ENCODE data around the gene TNFSF8.
A peak's percentile ranks its signal among the peaks of the same experiment; 100 is the strongest.

The TNFSF8 gene, protein sequence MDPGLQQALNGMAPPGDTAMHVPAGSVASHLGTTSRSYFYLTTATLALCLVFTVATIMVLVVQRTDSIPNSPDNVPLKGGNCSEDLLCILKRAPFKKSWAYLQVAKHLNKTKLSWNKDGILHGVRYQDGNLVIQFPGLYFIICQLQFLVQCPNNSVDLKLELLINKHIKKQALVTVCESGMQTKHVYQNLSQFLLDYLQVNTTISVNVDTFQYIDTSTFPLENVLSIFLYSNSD

DNA sequence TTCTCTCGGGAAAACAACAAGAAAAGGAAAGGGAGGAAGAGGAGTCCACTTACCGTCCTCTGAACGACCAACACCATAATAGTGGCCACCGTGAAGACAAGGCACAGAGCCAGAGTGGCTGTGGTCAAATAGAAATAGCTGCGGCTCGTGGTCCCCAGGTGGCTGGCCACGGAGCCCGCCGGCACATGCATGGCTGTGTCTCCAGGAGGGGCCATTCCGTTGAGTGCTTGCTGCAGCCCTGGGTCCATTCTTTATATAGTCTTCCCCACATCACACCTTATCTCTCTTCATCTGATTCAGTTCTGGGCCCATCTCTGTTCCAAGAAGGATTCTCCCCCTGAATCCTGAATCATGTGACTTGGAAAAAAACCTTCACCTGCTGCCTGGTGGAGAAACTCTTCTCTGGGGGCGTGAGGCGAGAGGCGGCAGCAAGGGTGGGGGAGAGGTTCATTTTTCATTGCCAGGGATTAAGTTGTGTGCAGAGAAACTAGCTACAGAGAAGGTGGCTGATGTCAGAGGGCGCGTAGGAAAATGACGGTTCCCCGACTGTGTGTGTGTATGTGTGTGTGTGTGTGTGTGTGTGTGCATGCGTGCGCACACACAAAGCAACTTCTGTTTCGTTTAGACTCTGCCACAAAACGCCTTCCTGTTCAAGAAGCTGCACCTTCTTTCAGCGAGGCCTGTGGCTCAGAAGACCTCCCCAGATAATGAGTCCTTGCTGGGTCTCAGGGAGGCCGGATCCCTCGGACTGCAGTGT, at the start of gene TNFSF8:
TSS of gene TNFSF8 (minus strand) at position 536 of the 757 bp plus-strand sequence. CDS start at position 248, 288 bp downstream.
- DNase-seq = peak; percentile 81 to 85

DNA sequence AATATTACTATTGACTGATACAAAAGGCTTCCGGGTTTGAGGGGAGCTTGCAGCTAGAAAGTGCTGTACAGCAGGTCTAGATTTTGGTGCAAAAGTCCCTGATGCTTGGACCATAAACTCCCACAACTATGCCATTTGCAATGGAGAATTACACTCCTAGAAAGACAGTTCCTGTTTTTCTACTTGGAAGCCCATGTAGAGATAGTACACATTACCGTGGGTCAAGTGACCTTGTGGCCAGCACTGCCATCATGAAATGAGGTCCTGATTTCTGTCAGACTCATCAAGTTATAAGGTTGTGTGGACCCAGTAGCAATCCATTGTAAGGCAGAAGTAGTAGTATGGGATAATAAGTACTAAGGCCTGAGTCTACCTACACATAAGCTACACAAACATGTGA, 42.8 kb upstream of the TNFSF8 start:
- no peak for DNase-seq

DNA sequence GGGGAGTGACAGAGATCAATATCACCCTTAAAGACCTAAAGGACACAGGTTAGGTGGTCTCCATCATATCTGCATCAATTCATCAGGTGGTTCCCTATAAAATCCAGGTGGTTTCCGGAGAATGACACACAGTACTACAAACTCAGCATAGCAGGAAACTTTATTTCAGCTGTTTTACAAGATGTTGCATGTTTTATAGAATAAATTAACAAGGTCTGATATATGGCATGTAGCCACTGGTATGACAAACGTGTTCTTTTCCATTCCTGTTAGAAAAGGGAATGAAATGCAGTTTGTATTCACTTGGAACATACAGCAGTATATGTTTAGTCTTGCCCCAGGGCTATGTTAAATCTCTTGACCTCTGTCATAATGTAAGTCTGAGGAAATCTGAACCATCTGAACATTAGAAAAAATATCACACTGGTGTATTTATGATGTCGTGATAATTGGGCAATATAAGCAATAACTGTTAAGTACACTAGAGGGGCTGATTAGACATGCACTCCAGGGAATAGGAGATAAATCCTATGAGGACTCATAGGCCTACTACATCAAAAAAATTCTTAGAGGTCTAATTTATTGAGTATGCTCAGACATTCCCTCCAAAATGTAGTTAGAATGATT, 42.2 kb upstream of the TNFSF8 start:
- DNase-seq = no peak

DNA sequence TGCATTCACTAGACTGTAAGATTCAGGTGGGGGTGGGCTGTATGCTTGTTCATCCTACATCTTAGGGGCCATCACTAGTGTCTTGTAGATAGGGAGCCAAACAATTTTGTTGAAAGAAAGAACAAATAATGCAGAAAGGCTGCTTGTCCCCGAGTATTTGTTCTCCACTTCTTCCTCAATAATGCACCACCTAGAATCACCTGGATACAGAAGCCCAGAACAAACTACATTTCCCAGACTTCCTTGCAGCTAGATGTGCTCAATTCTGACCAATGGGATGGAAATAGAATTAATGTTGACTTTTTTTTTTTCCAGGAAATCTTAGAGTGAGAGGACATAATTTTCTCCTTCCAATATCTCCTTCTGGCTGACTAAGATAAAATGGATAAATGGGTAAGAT, 38.9 kb upstream of the TNFSF8 start:
- DNase-seq = no peak

DNA sequence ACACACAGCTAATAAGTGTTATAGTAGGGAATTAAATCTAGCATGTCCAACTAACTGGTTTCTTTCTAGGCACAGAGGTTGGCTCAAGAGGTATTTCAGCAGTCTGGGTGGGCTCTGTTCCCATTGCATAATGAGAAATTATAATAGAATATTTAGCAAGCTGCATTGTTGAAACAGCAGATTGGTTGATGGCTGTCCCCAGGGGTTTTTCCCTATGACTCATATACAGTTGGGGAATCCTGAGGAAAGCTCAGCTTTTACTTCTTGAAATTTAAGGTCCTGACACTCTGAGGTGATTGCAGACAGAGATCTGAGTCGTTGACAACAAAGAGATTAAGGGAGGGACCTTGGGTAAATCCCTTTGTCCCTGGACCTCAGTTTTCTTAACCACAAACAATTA, 38.3 kb upstream of the TNFSF8 start:
- no peak for DNase-seq

DNA sequence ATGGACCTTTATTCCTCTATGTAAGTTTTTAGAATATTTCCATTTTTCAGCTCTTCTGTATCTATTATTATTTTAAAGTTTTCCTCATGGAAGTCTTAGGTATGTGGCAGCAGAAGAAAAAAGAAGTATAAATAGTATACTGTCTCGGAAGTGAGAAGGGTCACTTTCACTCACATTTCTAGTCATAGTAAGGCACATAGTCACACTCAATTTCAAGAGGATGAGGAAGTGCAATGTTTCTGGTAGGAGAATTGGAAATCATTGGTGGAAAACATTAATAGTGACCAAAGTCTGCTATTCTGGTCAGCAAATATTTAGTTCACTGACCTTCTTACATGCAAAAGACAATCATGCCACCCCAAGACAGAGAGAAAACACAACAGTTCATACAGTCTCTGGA, 35.2 kb upstream of the TNFSF8 start:
- no peak for DNase-seq

DNA sequence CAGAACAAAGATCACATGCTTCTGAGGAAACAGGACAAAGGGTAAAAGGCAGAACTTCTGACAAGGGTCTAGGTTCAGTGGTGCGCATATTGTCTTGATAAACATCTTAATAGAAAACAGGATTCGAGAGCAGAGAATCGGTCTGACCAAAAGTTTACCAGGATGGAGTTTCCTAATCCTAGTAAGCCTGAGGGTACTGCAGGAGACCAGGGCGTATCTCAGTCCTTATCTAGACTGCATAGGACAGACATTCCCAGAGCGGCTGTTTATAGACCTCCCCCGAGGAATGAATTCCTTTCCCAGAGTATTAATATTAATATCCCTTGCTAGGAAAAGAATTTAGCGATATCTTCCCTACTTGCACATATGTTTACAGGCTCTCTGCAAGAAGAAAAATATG, 32.4 kb upstream of the TNFSF8 start:
- no peak for DNase-seq

DNA sequence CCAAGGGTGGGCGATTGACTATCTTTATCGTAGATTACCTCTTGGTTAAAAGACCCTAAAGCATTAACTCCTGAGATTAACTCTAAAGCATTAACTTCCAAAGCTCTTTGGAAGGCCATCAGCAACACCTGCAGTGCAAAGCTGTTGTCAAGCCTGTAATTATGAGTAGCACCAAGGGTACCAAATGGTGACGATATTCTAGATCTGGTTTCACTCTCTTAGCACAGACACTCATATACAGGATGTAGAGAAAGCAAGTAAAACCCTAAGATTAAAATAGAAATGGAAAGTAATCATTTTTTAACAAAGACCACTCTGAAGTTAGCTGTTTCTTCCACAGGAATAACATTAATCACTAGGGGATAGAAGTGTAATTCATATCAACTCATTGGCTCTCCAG, 29.9 kb upstream of the TNFSF8 start:
- no peak for DNase-seq

DNA sequence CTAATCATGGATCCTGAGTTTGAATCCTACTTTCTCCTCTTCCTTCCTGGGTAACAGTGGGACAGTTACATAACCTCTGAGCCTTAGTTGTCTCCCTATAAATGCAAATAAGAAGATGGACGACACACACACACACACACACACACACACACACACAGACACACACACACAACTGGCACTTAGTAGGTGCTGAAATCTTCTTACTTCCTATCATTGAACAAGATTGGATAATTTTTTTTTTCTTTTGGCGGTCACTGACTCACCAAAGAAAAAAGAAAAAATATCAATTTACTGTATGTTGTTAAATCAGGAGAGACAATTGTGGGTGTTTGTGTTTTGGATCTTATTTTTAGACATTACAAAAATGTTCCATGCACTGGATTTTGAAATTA, 28.4 kb upstream of the TNFSF8 start:
- no peak for DNase-seq

DNA sequence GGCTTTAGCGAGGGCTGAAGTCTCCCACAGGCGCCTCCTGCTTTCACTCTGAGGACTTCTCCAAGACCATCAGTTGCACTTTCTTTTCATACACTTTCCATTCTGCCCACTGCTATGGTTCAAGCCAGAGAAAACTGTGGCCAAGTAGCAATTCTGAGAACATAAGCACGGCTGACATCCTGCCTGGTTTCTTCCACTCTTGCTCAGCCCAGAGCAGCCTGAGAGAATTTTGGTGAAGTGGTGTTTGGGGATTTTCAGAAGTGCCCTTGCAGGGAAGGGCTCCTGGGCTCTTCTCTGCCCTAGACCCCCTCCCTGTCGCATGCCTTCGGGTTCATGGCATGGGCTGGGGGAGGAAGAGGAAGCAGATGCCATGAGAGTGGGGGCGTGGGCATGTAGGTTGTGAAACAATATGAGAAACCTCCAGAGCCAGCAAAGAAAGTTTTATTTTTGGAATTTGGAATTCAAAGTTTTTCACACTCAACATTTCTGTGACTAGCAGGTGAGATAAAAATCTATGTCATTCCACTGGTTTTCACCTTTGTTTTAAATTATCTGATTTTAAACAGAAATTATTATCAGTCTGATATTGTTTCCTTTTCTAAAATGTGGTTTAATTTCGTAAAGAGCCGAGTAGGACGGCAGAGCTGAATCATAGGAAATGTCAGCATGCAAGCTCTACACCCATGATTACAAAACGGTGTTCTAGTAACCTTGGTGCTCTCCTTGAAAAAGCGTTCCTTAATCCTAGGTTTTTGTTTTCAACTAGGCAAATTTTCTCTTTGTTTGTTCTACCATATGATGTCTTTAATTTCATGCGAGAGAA, 27.8 kb upstream of the TNFSF8 start:
- DNase-seq = peak; percentile 67 to 72

DNA sequence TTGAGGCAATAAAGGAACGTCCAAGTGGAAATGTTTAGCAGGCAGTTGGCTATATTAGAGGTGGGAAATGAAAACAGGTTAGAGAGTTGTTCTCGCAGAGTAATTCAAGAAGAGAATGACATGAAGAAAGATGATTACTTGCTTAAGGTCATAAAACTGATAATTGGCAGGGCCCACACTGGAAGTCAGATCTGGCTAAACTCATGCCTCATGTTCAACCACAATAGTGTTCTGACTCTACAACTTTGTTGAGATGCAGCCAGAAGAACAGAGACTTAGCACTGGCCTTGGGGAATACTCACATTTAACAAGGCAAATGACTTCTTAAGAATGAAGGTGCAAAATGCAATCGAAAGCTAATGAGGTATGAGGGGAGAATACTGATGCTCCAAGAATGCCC, 27.2 kb upstream of the TNFSF8 start:
- no peak for DNase-seq

DNA sequence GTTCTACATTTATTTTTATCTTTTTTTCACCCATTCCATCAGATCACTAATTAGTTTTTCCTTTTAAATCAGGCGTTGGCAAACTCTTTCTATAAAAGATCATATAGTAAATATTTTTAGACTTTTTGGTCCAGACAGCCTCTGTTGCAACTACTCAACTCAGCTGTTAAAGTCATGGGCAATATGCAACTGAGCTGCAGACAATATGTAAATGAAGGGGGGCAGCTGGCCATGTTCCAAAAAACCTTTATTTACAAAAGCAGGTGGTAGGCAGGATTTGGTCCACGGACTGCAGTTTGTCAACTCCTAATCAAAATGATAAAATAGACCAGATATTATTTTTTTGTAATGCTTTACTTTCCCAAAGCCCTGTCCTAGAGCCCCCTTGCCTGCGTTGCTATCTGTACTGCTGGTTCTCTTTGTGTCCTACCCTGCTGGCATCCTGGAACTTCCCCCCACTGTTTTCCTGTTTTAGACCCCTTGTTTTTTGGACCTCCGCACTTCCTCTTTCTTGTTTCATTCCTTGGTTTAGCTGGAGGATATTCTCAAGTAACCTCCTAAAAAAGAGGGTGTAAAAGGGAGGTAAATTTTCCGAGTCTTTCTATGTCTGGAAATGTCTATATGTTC, 24.7 kb upstream of the TNFSF8 start:
- DNase-seq = no peak

DNA sequence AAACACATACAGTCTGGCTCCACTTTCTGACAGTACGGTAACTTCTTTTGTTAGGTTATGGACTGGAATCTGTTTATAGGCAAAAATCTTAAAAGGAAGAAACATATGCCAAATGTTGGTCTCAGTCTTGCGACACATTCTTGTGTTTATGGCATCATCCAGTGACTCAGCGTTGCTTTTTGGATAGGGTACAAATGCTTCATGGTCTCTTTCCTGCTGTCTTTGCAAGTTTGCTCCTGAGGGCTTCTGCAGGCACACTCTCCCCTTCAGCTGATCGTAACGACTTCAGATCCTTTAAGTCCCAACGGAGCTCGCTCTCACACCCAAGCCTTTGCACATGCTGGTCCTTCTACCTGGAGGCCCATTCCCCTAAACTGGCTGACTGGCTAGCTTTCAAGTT, 23.6 kb upstream of the TNFSF8 start:
- peak in 1 of 2 experiments; percentile 35 for DNase-seq

DNA sequence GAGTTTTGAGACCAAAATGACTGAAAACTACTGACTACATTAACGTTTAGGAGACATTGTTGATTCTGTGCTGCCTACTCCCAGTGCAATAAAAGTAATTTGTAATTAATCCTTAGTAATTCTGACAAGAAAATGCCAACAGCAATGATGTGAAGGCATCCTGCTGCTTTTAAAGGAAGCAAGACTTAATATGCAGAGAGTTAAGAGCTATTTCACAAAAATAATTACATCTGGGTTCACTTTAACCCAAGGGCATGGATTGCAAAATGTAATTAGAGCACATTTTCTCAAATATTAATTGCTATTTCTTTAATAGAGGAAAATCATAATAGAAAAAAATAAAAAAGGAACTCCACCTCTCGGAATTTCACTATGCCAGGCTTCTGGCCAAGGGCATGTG, 22.7 kb upstream of the TNFSF8 start:
- no peak for DNase-seq

DNA sequence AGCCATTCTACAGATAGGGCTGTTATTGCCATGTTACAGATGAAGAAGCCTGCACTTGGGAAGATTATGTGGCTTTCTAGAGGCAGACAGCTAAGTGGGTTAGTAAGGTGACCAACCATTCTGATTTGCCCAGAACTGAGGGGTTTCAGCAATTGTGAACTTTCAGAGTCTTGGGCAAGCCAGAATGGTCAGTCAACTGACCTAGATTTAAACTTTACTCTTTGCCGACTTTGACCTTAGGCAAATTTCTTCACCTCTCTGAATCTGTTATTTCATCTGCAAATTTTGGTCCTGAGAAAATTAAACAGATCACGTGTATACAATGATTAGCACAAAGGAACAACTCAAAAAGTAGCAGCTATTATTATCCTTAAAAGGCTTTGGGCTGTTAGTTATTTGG, 20.4 kb upstream of the TNFSF8 start:
- no peak for DNase-seq

DNA sequence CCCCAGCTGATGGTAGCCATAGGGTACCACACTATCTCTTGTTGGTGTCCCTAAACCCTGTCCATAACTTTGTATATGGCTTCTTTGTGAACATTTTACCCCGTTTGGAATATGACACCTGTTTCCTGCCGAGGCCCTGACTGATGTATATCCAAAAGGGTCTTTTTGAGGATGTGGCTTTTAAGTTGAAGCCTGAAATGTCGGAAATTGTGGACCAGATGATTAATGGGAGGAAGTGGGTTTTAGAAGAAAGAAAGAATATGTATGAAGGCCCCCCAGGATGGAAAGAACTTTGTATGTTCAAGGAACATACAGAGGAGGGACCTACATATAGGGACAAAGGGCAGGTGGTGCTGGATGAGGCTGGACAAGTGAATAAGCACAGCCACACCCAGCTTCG, 16.7 kb upstream of the TNFSF8 start:
- DNase-seq = no peak

DNA sequence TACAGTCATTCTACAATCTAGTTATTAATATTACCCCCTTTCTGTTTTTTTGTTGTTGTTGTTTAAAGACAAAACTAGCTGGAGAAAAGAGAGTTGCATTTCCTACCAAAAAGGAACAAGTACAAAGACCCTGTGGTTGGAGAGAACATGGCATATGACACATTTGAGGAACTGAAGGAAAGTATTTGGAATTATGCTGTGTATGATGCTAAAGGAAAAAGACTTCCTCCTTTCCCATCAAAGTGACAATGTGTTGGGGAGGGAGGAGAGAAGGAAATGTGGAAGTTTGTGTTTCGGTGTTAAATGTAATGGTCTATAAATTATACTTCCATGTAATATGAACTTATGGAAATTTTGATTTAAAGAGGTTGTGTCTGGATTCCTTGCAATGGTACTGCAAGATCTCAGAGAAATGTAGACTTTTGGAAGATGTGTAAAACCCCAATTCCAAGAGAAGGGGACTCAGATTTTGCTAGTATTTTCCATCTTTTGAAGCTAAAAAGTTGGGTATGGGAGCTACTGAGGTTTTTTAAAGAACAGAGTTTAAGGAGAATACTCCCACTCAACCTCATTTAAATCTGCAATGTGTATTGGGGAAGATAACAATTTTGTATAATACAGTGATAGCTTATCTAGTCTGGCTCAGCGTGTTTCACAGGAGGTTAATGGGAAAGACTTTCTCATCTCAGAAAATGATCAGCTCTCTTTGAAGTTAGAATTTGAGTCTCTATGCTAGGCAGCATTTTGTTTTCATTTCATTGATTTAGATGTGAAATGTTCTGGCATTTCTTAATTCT, 15.4 kb upstream of the TNFSF8 start:
- DNase-seq = no peak

DNA sequence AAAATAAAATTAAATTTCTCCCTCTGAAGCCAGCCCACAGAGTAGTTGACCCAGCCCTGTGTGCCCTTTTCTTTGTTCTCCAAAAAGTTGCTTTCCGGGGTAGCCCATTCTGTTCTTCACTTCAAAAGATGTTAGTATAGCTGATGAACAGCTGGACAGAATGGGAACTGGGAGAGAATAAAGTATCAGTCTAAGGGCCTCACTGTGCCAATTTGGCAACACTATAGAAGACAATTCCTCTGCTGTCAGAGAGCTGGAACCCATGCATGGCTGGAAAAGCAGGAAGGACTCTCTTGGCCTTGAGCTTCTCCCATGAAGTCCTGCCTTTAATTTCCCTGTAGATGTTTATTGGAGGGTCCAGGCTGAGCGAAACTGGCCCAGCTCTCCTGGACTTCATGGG, 11.0 kb upstream of the TNFSF8 start:
- no peak for DNase-seq

DNA sequence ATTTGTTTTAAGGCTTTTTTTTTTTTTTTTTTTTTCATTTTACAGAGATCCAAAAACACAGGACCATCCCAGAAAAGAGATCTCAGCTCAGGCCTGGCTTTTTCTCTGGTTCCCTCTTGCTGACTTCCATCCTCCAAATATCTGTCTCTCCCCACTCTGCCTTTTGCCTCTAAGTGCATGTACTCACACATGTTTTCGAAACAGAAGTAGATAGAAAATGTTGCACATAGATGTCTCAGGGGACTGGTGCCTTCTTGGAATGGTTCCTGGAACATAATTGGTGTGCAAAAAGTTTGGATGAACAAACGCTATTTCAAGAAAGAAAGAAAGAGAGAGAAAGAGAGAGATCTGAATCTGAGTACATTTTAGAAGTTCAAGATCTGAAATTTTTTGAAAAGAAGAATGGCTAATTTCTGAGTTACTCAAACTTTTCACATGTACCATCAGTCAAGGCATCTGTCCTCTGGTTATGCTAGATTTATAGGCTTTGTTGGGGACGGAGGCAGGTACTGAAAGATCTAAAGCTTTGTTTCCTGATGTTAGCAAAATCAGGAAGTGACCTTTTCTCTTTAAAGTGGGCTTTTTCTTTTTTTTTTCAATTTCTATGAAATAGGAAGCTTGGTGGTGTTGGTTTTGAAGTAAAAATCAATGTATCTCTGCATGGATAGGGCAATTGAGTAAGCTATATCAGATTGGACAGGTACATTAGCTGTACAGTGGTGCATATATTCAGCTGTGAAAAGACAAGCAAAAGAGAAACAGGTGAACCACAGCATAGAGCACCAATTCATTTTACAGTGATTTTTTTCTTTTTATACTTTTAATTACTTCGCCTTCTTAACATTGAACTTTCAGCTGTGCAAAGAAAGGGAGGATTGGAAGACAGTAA, 8.5 kb upstream of the TNFSF8 start:
- no peak for DNase-seq

DNA sequence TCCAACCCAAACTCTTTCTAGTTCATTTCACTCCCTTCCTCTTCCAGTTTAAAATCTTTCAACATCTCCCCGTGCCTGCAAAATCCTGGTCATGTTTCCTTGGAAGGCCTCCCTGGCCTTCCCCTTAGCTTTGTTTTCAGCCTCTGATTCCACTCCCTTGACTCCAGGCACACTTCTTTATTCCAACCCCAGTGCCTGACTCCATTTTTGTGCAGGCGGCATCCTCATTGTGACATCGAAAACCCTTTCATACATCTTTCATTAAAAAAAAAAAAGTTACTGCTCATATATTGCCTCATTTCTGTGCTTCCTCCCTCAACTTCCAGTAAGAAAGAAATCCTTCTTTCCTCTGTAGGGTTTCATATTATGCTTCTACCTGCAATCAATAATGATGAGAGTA, 7.1 kb upstream of the TNFSF8 start:
- DNase-seq = no peak

DNA sequence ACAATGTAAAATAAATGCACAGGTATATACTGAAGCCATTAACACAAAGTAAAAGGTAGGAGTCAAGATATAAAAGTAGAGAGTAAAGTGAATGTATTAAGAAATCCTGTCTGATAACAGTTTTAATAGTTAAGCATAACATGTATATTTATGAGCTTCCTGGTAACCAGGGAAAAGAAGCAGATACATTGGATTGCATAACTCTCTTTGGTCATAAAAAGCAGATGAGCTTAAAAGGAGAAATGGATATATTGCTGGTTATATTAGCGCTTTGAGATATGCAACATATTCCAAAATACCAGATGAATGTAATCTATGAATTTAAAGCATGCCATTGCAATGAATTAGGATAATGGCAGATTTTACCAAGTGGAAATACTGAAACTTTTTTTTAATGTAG, 6.2 kb upstream of the TNFSF8 start:
- DNase-seq = no peak
